Measurements from ENCODE around the gene TIMM17A.
A peak's percentile ranks its signal among the peaks of the same experiment; 100 is the strongest.

GRCh38 chr1:201999625-202000238 is 44.4 kb downstream of the TIMM17A start:
- no peak for TF ChIP-seq GABPA (IDR thresholded peaks at IDR 0.05; ENCODE audit: borderline replicate concordance, insufficient read depth, low read length)
- TF ChIP-seq USF2 (IDR thresholded peaks at IDR 0.05; ENCODE audit: low read length), result no peak
- no peak for TF ChIP-seq SIX5 (IDR thresholded peaks at IDR 0.05; ENCODE audit: low read depth, low read length)
- TF ChIP-seq YY1 (IDR thresholded peaks at IDR 0.05; ENCODE audit: low read depth, low read length), result no peak
- no peak for TF ChIP-seq SAP30 (IDR thresholded peaks at IDR 0.05; ENCODE audit: insufficient read depth, insufficient replicate concordance, low read length)
- TF ChIP-seq FOSL1 (IDR thresholded peaks at IDR 0.05; ENCODE audit: insufficient read depth, low read depth, low read length), result no peak
- TF ChIP-seq SIN3A (conservative IDR thresholded peaks at IDR 0.05 in 1 of 2, IDR thresholded peaks at IDR 0.05 in 1 of 2; ENCODE audit: low read depth in 1 of 2, low read length in 2 of 2), result 0 out of 4 replicates have a peak, but pooled peaks of 1 of the 2 experiments have one; percentile 46
- peak; percentile 16; the same call in 1 of the 2 replicates for TF ChIP-seq POLR2AphosphoS5 (IDR thresholded peaks at IDR 0.05; ENCODE audit: low read depth, low read length)
- no peak for TF ChIP-seq SP2 (IDR thresholded peaks at IDR 0.05; ENCODE audit: low read length)
- TF ChIP-seq TAF1 (IDR thresholded peaks at IDR 0.05; ENCODE audit: low read depth, low read length), result no peak
- peak; percentile 49 to 93 (median 91) for TF ChIP-seq CTCF (IDR thresholded peaks at IDR 0.05; ENCODE audit: control extremely low read depth in 1 of 3, insufficient read depth in 1 of 3, low read depth in 1 of 3, low read length in 3 of 3)
